H1 (cell line): ENCODE measurements around the gene CLPTM1L. TPM values are rescaled to one million over a fixed set of nuclear protein-coding genes. Genes with fewer than 3 reads are reported as not detected.

Experiments
- CTCF ChIA-PET: fragments of 300-600 bp; sonication (Branson Sonifier 250); formaldehyde crosslinking; loops from one replicate; lab custom pipeline; 2021; ENCODE audit not compliant: partially characterized antibody; lab: Charles Lee
- POLR2A ChIA-PET: fragments of 300-600 bp; sonication (Branson Sonifier 250); formaldehyde crosslinking; loops from one replicate; lab custom pipeline; 2021; ENCODE audit warnings: inconsistent platforms; ENCODE audit not compliant: partially characterized antibody; lab: Charles Lee
- DNase-seq, 2 experiments: peaks; one replicate each; pipeline versions ENCODE4 v3.0.0 to v3.0.0-alpha.2; 2010 to 2022; ENCODE audit warnings: low spot score in 2 of 2, low read depth in 1 of 2, mixed read lengths in 1 of 2
- FAIRE-seq: peaks from 2 replicates; lab custom pipeline; 2011; peaks lifted over from hg19 to GRCh38; lab: Jason Lieb, UNC
- H2AFZ ChIP-seq: 2 replicates; pipeline ENCODE4 v1.8.1; 2012; ENCODE audit warnings: low read length, inconsistent platforms
- H2AK5ac ChIP-seq: 2 replicates; pipeline ENCODE4 v1.6.1; 2013; ENCODE audit warnings: low read depth, low read length
- H2BK120ac ChIP-seq: replicated peaks from 2 replicates; pipeline ENCODE3; 2013; ENCODE audit warnings: low read depth, low read length, inconsistent platforms
- H2BK12ac ChIP-seq: 2 replicates; pipeline ENCODE4 v1.6.1; 2013; ENCODE audit warnings: low read depth, low read length
- H2BK15ac ChIP-seq: 2 replicates; pipeline ENCODE4 v1.6.1; 2013; ENCODE audit warnings: low read length
- H2BK20ac ChIP-seq: 2 replicates; pipeline ENCODE4 v1.6.1; 2013; ENCODE audit warnings: low read length
- H2BK5ac ChIP-seq: 2 replicates; pipeline ENCODE4 v1.6.1; 2013; ENCODE audit warnings: low read depth, low read length
- H3K14ac ChIP-seq: 2 replicates; pipeline ENCODE4 v1.6.1; 2013; ENCODE audit warnings: inconsistent platforms; ENCODE audit not compliant: insufficient read length
- H3K18ac ChIP-seq: 2 replicates; pipeline ENCODE4 v1.6.1; 2013; ENCODE audit warnings: low read length; ENCODE audit errors: extremely low read depth
- H3K23ac ChIP-seq: 2 replicates; pipeline ENCODE4 v1.6.1; 2013; ENCODE audit warnings: inconsistent platforms; ENCODE audit not compliant: insufficient read length
- H3K23me2 ChIP-seq: 2 replicates; pipeline ENCODE4 v1.6.1; 2013; ENCODE audit warnings: low read depth, low read length
- H3K27ac ChIP-seq: 2 replicates; pipeline ENCODE4 v1.6.1; 2011; ENCODE audit warnings: low read depth, low read length, inconsistent platforms
- H3K27me3 ChIP-seq, 4 experiments: replicated peaks in 1 of 4; 1 replicate in 1 of 4; 2 replicates in 3 of 4; pipeline versions ENCODE4 v1.6.1 to v1.8.1; 2011 to 2013; ENCODE audit warnings: low read length in 3 of 4, mild to moderate bottlenecking in 3 of 4, inconsistent platforms in 2 of 4, mixed read lengths in 2 of 4, moderate library complexity in 1 of 4; ENCODE audit not compliant: control insufficient read depth in 3 of 4, insufficient read depth in 3 of 4; ENCODE audit errors: extremely low read depth in 1 of 4
- H3K36me3 ChIP-seq, 4 experiments: 2 replicates each; pipeline versions ENCODE4 v1.6.1 to v1.8.1; 2011 to 2013; ENCODE audit warnings: mild to moderate bottlenecking in 4 of 4, low read length in 3 of 4, moderate library complexity in 2 of 4, control low read depth in 1 of 4, inconsistent platforms in 1 of 4; ENCODE audit not compliant: insufficient read depth in 4 of 4, control insufficient read depth in 2 of 4
- H3K4ac ChIP-seq: replicated peaks from 2 replicates; pipeline ENCODE3; 2013; ENCODE audit warnings: low read length, low read depth, mixed read lengths, inconsistent platforms; ENCODE audit not compliant: insufficient read length
- H3K4me1 ChIP-seq, 4 experiments: replicated peaks in 1 of 4; 1 replicate in 1 of 4; 2 replicates in 3 of 4; pipeline versions ENCODE4 v1.6.1 to v1.8.1; 2011 to 2013; ENCODE audit warnings: low read length in 3 of 4, inconsistent platforms in 2 of 4, mixed read lengths in 1 of 4; ENCODE audit not compliant: insufficient read depth in 4 of 4, control insufficient read depth in 3 of 4
- H3K4me2 ChIP-seq, 2 experiments: 2 replicates each; pipeline versions ENCODE4 v1.6.1 to v1.8.1; 2011 to 2013; ENCODE audit warnings: low read depth in 2 of 2, low read length in 2 of 2, control low read depth in 1 of 2, inconsistent platforms in 1 of 2, mild to moderate bottlenecking in 1 of 2; ENCODE audit not compliant: insufficient read depth in 1 of 2
- H3K4me3 ChIP-seq, 4 experiments: fragments of 200-600, 300-600 bp in 1 of 4; sonication (generic), shearing (Covaris generic), sonication (Bioruptor Twin) in 1 of 4; 2 replicates each; pipeline versions ENCODE4 v1.5.1 to v1.8.1; 2011 to 2016; ENCODE audit warnings: low read length in 4 of 4, low read depth in 3 of 4, control low read depth in 2 of 4, inconsistent platforms in 2 of 4, mild to moderate bottlenecking in 2 of 4, mixed read lengths in 1 of 4, moderate library complexity in 1 of 4; ENCODE audit not compliant: insufficient read depth in 2 of 4; ENCODE audit errors: extremely low read depth in 1 of 4
- H3K56ac ChIP-seq: replicated peaks from 2 replicates; pipeline ENCODE3; 2013; ENCODE audit warnings: low read depth, mild to moderate bottlenecking, mixed read lengths, low read length, inconsistent platforms; ENCODE audit not compliant: insufficient read length
- H3K79me1 ChIP-seq: 2 replicates; pipeline ENCODE4 v1.6.1; 2013; ENCODE audit warnings: low read depth, low read length, control low read depth
- H3K79me2 ChIP-seq, 2 experiments: 2 replicates each; pipeline versions ENCODE4 v1.6.1 to v1.8.1; 2012 to 2013; ENCODE audit warnings: low read length in 2 of 2, mild to moderate bottlenecking in 2 of 2, inconsistent platforms in 1 of 2; ENCODE audit not compliant: insufficient read depth in 2 of 2, control insufficient read depth in 1 of 2
- H3K9ac ChIP-seq, 4 experiments: replicated peaks in 1 of 4; 1 replicate in 1 of 4; 2 replicates in 3 of 4; pipeline versions ENCODE4 v1.6.1 to v1.8.1; 2011 to 2013; ENCODE audit warnings: low read depth in 3 of 4, low read length in 3 of 4, control low read depth in 2 of 4, mild to moderate bottlenecking in 2 of 4, moderate library complexity in 2 of 4, inconsistent platforms in 1 of 4; ENCODE audit errors: extremely low read depth in 1 of 4
- H3K9me3 ChIP-seq, 2 experiments: 2 replicates each; pipeline versions ENCODE4 v1.6.1 to v1.8.1; 2012 to 2013; ENCODE audit warnings: mild to moderate bottlenecking in 2 of 2, moderate library complexity in 2 of 2, control low read depth in 1 of 2, inconsistent platforms in 1 of 2, low read depth in 1 of 2, low read length in 1 of 2, mixed read lengths in 1 of 2; ENCODE audit not compliant: insufficient read depth in 2 of 2
- H4K20me1 ChIP-seq, 2 experiments: replicated peaks in 1 of 2; 2 replicates each; pipeline versions ENCODE3 to v1.8.1; 2011 to 2013; ENCODE audit warnings: inconsistent platforms in 2 of 2, low read length in 2 of 2, mild to moderate bottlenecking in 1 of 2; ENCODE audit not compliant: insufficient read depth in 2 of 2, control insufficient read depth in 1 of 2
- H4K5ac ChIP-seq: 2 replicates; pipeline ENCODE4 v1.6.1; 2013; ENCODE audit warnings: low read length, low read depth, mixed read lengths, inconsistent platforms; ENCODE audit not compliant: insufficient read length
- H4K8ac ChIP-seq: 2 replicates; pipeline ENCODE4 v1.8.0; 2013; ENCODE audit warnings: mild to moderate bottlenecking, moderate library complexity, low read length, inconsistent platforms; ENCODE audit not compliant: insufficient read depth; ENCODE audit errors: extremely low read depth
- H4K91ac ChIP-seq: replicated peaks from 2 replicates; pipeline ENCODE3; 2013; ENCODE audit warnings: low read length, mixed read lengths, inconsistent platforms; ENCODE audit not compliant: insufficient read length
- ZNF274 ChIP-seq: IDR thresholded peaks from 2 replicates; pipeline ENCODE4 v1.7.0; 2012; ENCODE audit warnings: low read length, borderline replicate concordance; ENCODE audit errors: extremely low read depth
- WGBS, 2 experiments: shearing (Covaris generic) in 1 of 2; methylation state at CpG; one replicate each; pipeline versions ENCODE4 v1.1.6 to v1.1.7; 2013 to 2015; ENCODE audit warnings: low lambda C conversion rate in 2 of 2, mixed read lengths in 2 of 2, inconsistent platforms in 1 of 2, low coverage in 1 of 2, missing lambda C conversion rate in 1 of 2; ENCODE audit not compliant: insufficient replicate concordance in 2 of 2, insufficient coverage in 1 of 2, insufficient read length in 1 of 2; ENCODE audit errors: extremely low coverage in 1 of 2, missing lambda C conversion rate in 1 of 2; 5-methylcytosine and 5-hydroxymethylcytosine counted together
- polyA plus RNA-seq, 7 experiments: library from polyadenylated mRNA; depleted of rRNA in 3 of 7; stranded (reverse) in 5 of 7; unstranded in 2 of 7; fragments of >200 nt in 5 of 7; fragments of 200-250 nt in 2 of 7; gene quantifications; 1 replicate in 5 of 7; 2 replicates in 1 of 7; 4 replicates in 1 of 7; pipeline versions ENCODE4 v1.2.1 to v1.2.3, GENCODE V29; 2011 to 2013; ENCODE audit warnings: missing spikeins in 2 of 7, mixed read lengths in 2 of 7
- total RNA-seq: library from RNA; stranded (reverse); fragmentation: NEBNext Ultra II Directional; extraction: Animal tissue kit (Norgen Biotek cat#: 25700); gene quantifications from 2 replicates; pipeline ENCODE4 v1.2.1, GENCODE V29; 2021

The CLPTM1L gene
- total and polyA plus RNA-seq, 2 of the 8 experiments (the other 6 are each of a cell fraction or from before 2014, with no cell fraction given) = 102 to 119 TPM

DNA sequence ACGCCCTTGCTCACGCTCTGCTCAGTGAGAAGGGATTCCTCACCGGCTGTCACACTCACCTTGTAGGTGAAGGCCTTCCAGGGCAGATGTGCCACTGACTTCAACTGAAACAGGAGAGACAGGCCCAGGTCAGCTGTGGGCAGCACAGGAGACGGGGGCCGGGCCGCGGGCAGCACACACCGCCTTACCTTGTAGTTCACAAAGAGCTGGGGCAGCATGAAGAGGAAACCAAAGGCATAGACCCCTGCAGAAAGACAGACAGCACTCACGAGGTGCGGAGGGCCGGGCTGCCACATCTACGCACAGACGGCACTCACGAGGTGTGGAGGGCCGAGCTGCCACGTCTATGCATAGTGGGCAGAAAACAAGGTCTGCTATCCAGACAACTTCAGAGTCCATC is 23.3 kb downstream of the CLPTM1L start:
- Histone ChIP-seq H3K9ac (no peak overlapping the region), H2BK120ac (no peak overlapping the region), H3K4me2 (no peak overlapping the region), H2BK12ac (no peak overlapping the region), H3K23me2 (no peaks in the 10 kb centered on the region), H3K36me3 (peaks cover 17 to 71% (median 54%) of the 10 kb centered on the region in 4 experiments), H3K27me3 (no peaks in the 10 kb centered on the region), H3K18ac (no peak overlapping the region), H3K79me2 (no peaks in the 10 kb centered on the region), H3K9me3 (no peaks in the 10 kb centered on the region), H4K8ac (no peak overlapping the region), H2AFZ (no peak overlapping the region), H2BK5ac (no peak overlapping the region), H3K27ac (no peak overlapping the region), H4K5ac (no peak overlapping the region), H2BK20ac (no peak overlapping the region), H3K23ac (no peak overlapping the region), H2AK5ac (no peak overlapping the region), H4K20me1 (peaks cover 1 to 14% of the 10 kb centered on the region in 2 experiments), H3K4me3 (no peak overlapping the region), H3K4ac (no peak overlapping the region), H4K91ac (no peak overlapping the region), H3K79me1 (no peaks in the 10 kb centered on the region; the same call in 1 of the 2 replicates), H3K4me1 (peaks cover under 1% of the 10 kb centered on the region in 4 experiments; a peak in 4 of 7 replicates), H2BK15ac (no peak overlapping the region), H3K56ac (no peak overlapping the region), H3K14ac (no peak overlapping the region)
- CTCF ChIA-PET = interaction anchor here (0.9 to 2.1 kb wide), 2 partner anchors 86 to 147 kb away, joined by 3 to 4 read pairs; no protein-coding TSS in a partner anchor
- WGBS, 2 experiments = 94% methylated on average over 16 of the region's 16 CpGs; no CpG with 5 or more reads in 1 of the 2 experiments
- POLR2A ChIA-PET = no interaction called here
- DNase-seq (no peak), FAIRE-seq (no peak)
- no peak for TF ChIP-seq ZNF274
